Measurements from ENCODE around the gene NLRC5.
A peak's percentile ranks its signal among the peaks of the same experiment; 100 is the strongest.

NLRC5 gene

DNA sequence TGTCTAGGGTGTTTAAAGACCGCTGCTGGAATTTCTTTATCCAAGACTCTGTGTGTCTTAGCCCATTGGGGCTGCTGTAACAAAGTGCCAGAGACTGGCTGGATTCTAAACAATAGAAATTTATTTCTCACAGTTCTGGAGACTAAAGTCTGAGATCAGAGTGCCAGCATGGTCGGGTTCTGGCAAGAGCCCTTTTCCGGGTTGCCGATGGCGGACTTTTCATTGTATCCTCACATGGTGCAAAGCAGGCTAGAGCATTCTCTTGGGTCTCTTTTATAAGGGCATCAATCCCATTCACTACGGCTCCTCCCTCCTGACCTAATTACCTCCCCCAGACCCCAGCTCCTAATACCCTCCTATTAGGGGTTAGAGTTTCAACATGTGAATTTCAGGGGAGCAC is 9.5 kb downstream of the NLRC5 start:
- no peak for DNase-seq (ENCODE audit: low read depth)
- no peak overlapping the region for H3K4me3 ChIP-seq (ENCODE audit: low read depth, low read length)

GRCh38 chr16:56999409-57000270 is 10.3 kb downstream of the NLRC5 start:
- no peak for TF ChIP-seq POLR2A (IDR thresholded peaks at IDR 0.05; ENCODE audit: extremely low read depth, insufficient read length)
- no peak for TF ChIP-seq MYC (IDR thresholded peaks at IDR 0.05; ENCODE audit: low read depth, low read length)
- no peak for TF ChIP-seq CTCF (IDR thresholded peaks at IDR 0.05; ENCODE audit: low read depth, low read length)
- TF ChIP-seq, protein P1, sequence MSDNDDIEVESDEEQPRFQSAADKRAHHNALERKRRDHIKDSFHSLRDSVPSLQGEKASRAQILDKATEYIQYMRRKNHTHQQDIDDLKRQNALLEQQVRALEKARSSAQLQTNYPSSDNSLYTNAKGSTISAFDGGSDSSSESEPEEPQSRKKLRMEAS (IDR thresholded peaks at IDR 0.05; ENCODE audit: low read depth, low read length) = no peak
- DNase-seq (ENCODE audit: low read depth) = no peak
- H3K4me3 ChIP-seq (ENCODE audit: low read depth, low read length) = no peak overlapping the region

More for the DNA sequence above, 9.5 kb downstream of the NLRC5 start:
- TF ChIP-seq POLR2A (IDR thresholded peaks at IDR 0.05; ENCODE audit: extremely low read depth, insufficient read length) (no peak), MYC (IDR thresholded peaks at IDR 0.05; ENCODE audit: low read depth, low read length) (no peak), CTCF (IDR thresholded peaks at IDR 0.05; ENCODE audit: low read depth, low read length) (no peak)
- TF ChIP-seq, protein P1 (IDR thresholded peaks at IDR 0.05; ENCODE audit: low read depth, low read length) = no peak

- no peak for TF ChIP-seq CTCF (IDR thresholded peaks at IDR 0.05; ENCODE audit: low read depth, low read length)
- TF ChIP-seq POLR2A (IDR thresholded peaks at IDR 0.05; ENCODE audit: extremely low read depth, insufficient read length) = peak; percentile 10
- TF ChIP-seq, protein P1 (IDR thresholded peaks at IDR 0.05; ENCODE audit: low read depth, low read length) = 0 out of 2 replicates have a peak, but pooled peaks have one; percentile 28
- H3K4me3 ChIP-seq (ENCODE audit: low read depth, low read length) = no peak overlapping the region
- DNase-seq (ENCODE audit: low read depth) = peak; percentile 98
Observed at GRCh38 chr16:57000271-57001025, 11.1 kb downstream of the NLRC5 start.

DNA sequence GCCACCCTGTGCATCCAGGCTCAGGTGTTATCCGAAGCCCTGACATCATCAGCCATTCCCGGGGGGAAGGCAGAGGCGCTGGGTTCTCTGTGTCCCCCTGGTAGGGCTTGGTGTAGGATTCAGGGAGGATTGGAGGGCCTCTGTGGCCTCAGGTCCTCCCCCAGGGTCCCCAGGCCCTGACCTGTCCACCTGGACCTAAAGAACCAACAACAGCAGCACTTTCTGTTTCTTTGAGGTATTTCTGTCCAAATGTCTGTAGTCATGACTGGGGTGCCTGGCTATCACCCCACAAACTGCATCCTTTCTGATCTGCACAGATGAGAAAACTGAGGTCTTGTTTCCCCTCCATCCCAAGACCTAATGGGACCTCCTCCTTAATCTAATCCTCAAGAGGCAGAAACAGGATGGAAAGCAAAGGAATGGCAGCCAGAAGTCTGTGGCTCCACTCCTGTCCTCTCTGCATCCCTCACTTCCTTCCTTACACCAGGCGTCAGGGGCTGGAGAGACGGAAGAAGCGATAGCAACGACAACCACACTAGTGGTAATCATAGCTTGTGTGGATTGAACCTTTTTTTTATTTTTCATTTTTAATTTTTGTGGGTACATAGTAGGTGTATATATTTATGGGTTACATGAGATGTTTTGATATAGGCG is 11.8 kb downstream of the NLRC5 start:
- TF ChIP-seq, protein P1 (IDR thresholded peaks at IDR 0.05; ENCODE audit: low read depth, low read length) = no peak
- TF ChIP-seq MYC (IDR thresholded peaks at IDR 0.05; ENCODE audit: low read depth, low read length) = no peak
- no peak for TF ChIP-seq CTCF (IDR thresholded peaks at IDR 0.05; ENCODE audit: low read depth, low read length)
- no peak for TF ChIP-seq POLR2A (IDR thresholded peaks at IDR 0.05; ENCODE audit: extremely low read depth, insufficient read length)
- H3K4me3 ChIP-seq (ENCODE audit: low read depth, low read length) = no peak overlapping the region
- no peak for DNase-seq (ENCODE audit: low read depth)

GRCh38 chr16:57003439-57004386 is 14.4 kb downstream of the NLRC5 start:
- DNase-seq (ENCODE audit: low read depth) = no peak
- TF ChIP-seq MYC (IDR thresholded peaks at IDR 0.05; ENCODE audit: low read depth, low read length) (no peak), CTCF (IDR thresholded peaks at IDR 0.05; ENCODE audit: low read depth, low read length) (no peak), POLR2A (IDR thresholded peaks at IDR 0.05; ENCODE audit: extremely low read depth, insufficient read length) (no peak)
- TF ChIP-seq, protein P1 (IDR thresholded peaks at IDR 0.05; ENCODE audit: low read depth, low read length) = no peak

More at GRCh38 chr16:57003439-57004386, 14.4 kb downstream of the NLRC5 start:
- H3K4me3 ChIP-seq (ENCODE audit: low read depth, low read length) = no peak overlapping the region

All from NB4 (cell line).